ENCODE results near the gene LHCGR.
"Not testable (repeated sequence)": the region's sequence is repeated elsewhere in the genome, so short reads cannot be mapped to it uniquely, and the experiment has no call there.

The LHCGR gene

GRCh38 chr2:48749291-48750127 lies 6.0 kb downstream of the LHCGR start:
- no peaks in the 10 kb centered on the region for H3K9me3 ChIP-seq (ENCODE audit: control insufficient read depth, low read length)
- no peaks in the 10 kb centered on the region for H3K4me1 ChIP-seq (ENCODE audit: control insufficient read depth, insufficient read depth, low read length, poor library complexity, severe bottlenecking)
- DNase-seq = no peak
- H3K36me3 ChIP-seq (ENCODE audit: control insufficient read depth, insufficient read depth, low read length) = no peaks in the 10 kb centered on the region
- H3K27me3 ChIP-seq (replicated peaks; ENCODE audit: control insufficient read depth, insufficient read depth, low read length, poor library complexity, severe bottlenecking) = no peaks in the 10 kb centered on the region
- H3K27ac ChIP-seq (ENCODE audit: insufficient read depth, low read length, poor library complexity, severe bottlenecking) = no peak overlapping the region
- no peak overlapping the region for H3K4me3 ChIP-seq (ENCODE audit: insufficient read depth, low read depth, low read length, poor library complexity, severe bottlenecking)

- no peaks in the 10 kb centered on the region for H3K36me3 ChIP-seq (ENCODE audit: control insufficient read depth, insufficient read depth, low read length)
- no peaks in the 10 kb centered on the region for H3K9me3 ChIP-seq (ENCODE audit: control insufficient read depth, low read length)
- no peak for DNase-seq
- no peak overlapping the region for H3K4me3 ChIP-seq (ENCODE audit: insufficient read depth, low read depth, low read length, poor library complexity, severe bottlenecking)
- no peaks in the 10 kb centered on the region for H3K4me1 ChIP-seq (ENCODE audit: control insufficient read depth, insufficient read depth, low read length, poor library complexity, severe bottlenecking)
- H3K27me3 ChIP-seq (replicated peaks; ENCODE audit: control insufficient read depth, insufficient read depth, low read length, poor library complexity, severe bottlenecking) = no peaks in the 10 kb centered on the region
- H3K27ac ChIP-seq (ENCODE audit: insufficient read depth, low read length, poor library complexity, severe bottlenecking) = no peak overlapping the region
These were observed 8.2 kb downstream of the LHCGR start for GRCh38 chr2:48747319-48747718.

DNA sequence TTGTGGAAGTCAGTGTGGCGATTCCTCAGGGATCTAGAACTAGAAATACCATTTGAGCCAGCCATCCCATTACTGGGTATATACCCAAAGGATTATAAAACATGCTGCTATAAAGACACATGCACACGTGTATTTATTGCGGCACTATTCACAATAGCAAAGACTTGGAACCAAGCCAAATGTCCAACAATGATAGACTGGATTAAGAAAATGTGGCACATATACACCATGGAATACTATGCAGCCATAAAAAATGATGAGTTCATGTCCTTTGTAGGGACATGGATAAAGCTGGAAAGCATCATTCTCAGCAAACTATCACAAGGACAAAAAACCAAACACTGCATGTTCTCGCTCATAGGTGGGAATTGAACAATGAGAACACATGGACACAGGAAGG lies 16.3 kb downstream of the LHCGR start:
- not testable (repeated sequence) for H3K4me3 ChIP-seq (ENCODE audit: insufficient read depth, low read depth, low read length, poor library complexity, severe bottlenecking); H3K36me3 ChIP-seq (ENCODE audit: control insufficient read depth, insufficient read depth, low read length); H3K27ac ChIP-seq (ENCODE audit: insufficient read depth, low read length, poor library complexity, severe bottlenecking); DNase-seq; H3K9me3 ChIP-seq (ENCODE audit: control insufficient read depth, low read length); H3K4me1 ChIP-seq (ENCODE audit: control insufficient read depth, insufficient read depth, low read length, poor library complexity, severe bottlenecking); H3K27me3 ChIP-seq (replicated peaks; ENCODE audit: control insufficient read depth, insufficient read depth, low read length, poor library complexity, severe bottlenecking)

DNA sequence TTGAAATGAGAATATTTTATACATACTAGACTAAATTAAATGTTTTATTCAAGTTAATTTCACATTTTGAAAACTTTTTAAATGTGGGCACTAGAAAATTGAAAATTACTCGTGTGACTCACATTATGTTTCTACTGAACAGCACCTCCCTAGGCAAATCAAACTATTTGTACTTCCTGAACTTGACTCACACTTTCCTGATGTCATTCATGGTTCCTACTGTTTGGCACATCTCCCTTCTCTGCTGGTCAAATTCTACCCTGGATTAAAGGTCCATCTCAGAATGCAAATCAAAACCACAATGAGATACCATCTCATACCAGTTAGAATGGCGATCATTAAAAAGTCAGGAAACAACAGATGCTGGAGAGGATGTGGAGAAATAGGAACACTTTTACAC lies 16.7 kb downstream of the LHCGR start:
- Histone ChIP-seq H3K27me3 (replicated peaks; ENCODE audit: control insufficient read depth, insufficient read depth, low read length, poor library complexity, severe bottlenecking) (no peaks in the 10 kb centered on the region), H3K4me3 (ENCODE audit: insufficient read depth, low read depth, low read length, poor library complexity, severe bottlenecking) (no peak overlapping the region), H3K9me3 (ENCODE audit: control insufficient read depth, low read length) (no peaks in the 10 kb centered on the region), H3K4me1 (ENCODE audit: control insufficient read depth, insufficient read depth, low read length, poor library complexity, severe bottlenecking) (no peaks in the 10 kb centered on the region), H3K27ac (ENCODE audit: insufficient read depth, low read length, poor library complexity, severe bottlenecking) (no peak overlapping the region), H3K36me3 (ENCODE audit: control insufficient read depth, insufficient read depth, low read length) (no peaks in the 10 kb centered on the region)
- DNase-seq = no peak

GRCh38 chr2:48736251-48736650 lies 19.3 kb downstream of the LHCGR start:
- H3K4me1 ChIP-seq (ENCODE audit: control insufficient read depth, insufficient read depth, low read length, poor library complexity, severe bottlenecking) = no peaks in the 10 kb centered on the region
- no peak overlapping the region for H3K4me3 ChIP-seq (ENCODE audit: insufficient read depth, low read depth, low read length, poor library complexity, severe bottlenecking)
- H3K27ac ChIP-seq (ENCODE audit: insufficient read depth, low read length, poor library complexity, severe bottlenecking) = no peak overlapping the region
- no peaks in the 10 kb centered on the region for H3K36me3 ChIP-seq (ENCODE audit: control insufficient read depth, insufficient read depth, low read length)
- no peaks in the 10 kb centered on the region for H3K9me3 ChIP-seq (ENCODE audit: control insufficient read depth, low read length)
- H3K27me3 ChIP-seq (replicated peaks; ENCODE audit: control insufficient read depth, insufficient read depth, low read length, poor library complexity, severe bottlenecking) = no peaks in the 10 kb centered on the region
- no peak for DNase-seq

DNA sequence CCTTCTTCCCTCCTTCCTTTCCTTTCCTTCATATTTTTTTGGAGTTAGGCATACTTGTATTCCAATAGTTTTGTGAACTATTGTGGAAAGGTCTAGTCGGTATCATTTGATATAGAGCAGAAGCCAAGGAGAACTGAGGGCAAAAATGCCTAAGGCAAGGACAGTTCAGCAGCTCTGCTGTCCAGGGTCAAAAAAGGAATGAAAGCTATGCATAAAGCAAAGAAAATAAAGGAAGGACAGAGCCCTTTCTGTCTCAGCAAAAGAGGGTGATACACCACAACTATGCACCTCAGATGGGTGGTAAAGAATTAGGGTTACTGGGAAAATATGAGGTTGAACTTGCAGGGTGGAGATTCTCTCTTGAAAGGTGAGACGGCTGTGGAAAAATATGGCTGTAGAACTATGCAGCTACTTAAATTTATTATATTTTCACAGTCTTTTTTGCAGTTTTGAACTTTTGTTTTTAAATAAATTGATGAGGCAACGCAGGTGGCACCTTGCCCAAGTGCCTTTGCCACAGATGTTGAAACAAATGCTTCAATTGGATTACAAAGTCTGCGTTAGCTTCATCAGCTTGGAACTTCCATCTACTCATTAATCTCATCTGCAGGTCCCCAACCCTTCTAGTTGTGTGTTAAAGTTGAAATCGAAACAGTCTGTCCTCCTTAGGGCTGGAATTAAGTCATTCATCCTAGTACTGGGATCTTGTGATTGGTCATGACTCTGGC lies 20.8 kb downstream of the LHCGR start:
- no peaks in the 10 kb centered on the region for H3K9me3 ChIP-seq (ENCODE audit: control insufficient read depth, low read length)
- H3K4me3 ChIP-seq (ENCODE audit: insufficient read depth, low read depth, low read length, poor library complexity, severe bottlenecking) = no peak overlapping the region
- DNase-seq = no peak
- H3K27ac ChIP-seq (ENCODE audit: insufficient read depth, low read length, poor library complexity, severe bottlenecking) = no peak overlapping the region
- H3K4me1 ChIP-seq (ENCODE audit: control insufficient read depth, insufficient read depth, low read length, poor library complexity, severe bottlenecking) = no peaks in the 10 kb centered on the region
- no peaks in the 10 kb centered on the region for H3K27me3 ChIP-seq (replicated peaks; ENCODE audit: control insufficient read depth, insufficient read depth, low read length, poor library complexity, severe bottlenecking)
- H3K36me3 ChIP-seq (ENCODE audit: control insufficient read depth, insufficient read depth, low read length) = no peaks in the 10 kb centered on the region

DNA sequence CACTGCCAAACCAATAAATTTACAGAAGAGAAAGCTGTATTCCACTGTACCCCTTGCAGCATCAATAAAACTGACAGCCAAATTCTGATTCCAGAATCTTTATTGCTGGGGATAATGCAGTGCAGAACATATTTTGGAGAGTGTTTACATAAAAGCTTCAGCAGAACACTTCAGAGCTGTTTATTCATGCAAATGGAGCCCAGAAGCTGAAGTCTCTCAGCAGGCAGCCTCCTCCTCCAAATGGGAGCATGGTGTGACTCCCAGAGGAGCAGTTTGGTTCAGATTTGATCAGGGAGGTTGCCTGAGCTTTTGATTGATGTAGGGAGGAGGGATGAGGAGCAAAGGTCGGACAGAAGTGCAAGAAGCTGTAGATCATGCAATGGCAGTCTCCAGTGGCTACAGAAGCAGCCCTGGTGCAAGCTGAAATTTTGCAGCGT lies 22.4 kb downstream of the LHCGR start:
- Histone ChIP-seq H3K27me3 (replicated peaks; ENCODE audit: control insufficient read depth, insufficient read depth, low read length, poor library complexity, severe bottlenecking) (no peaks in the 10 kb centered on the region), H3K27ac (ENCODE audit: insufficient read depth, low read length, poor library complexity, severe bottlenecking) (no peak overlapping the region), H3K4me1 (ENCODE audit: control insufficient read depth, insufficient read depth, low read length, poor library complexity, severe bottlenecking) (no peaks in the 10 kb centered on the region), H3K36me3 (ENCODE audit: control insufficient read depth, insufficient read depth, low read length) (no peaks in the 10 kb centered on the region), H3K9me3 (ENCODE audit: control insufficient read depth, low read length) (no peaks in the 10 kb centered on the region), H3K4me3 (ENCODE audit: insufficient read depth, low read depth, low read length, poor library complexity, severe bottlenecking) (no peak overlapping the region)
- no peak for DNase-seq

DNA sequence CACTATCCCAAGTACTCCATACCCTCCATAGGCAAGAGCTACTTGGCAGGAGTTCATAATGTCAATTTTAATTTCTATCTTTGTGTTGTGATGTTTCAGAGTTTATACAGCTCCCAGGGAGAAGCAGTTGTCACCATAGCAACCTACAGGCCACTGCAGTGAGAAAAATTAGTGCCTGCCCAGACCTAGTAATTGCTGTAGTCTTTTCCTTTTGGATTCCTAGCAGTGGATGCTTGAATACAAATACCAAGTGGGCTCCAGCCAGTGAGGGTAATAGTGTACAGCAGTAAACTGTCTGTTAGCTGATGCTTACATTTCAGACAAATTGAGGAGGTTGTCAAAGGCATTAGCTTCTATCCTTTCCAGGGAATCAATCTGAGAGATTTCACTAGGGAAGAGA lies 26.7 kb downstream of the LHCGR start:
- H3K4me3 ChIP-seq (ENCODE audit: insufficient read depth, low read depth, low read length, poor library complexity, severe bottlenecking) = no peak overlapping the region
- no peaks in the 10 kb centered on the region for H3K9me3 ChIP-seq (ENCODE audit: control insufficient read depth, low read length)
- H3K36me3 ChIP-seq (ENCODE audit: control insufficient read depth, insufficient read depth, low read length) = no peaks in the 10 kb centered on the region
- no peaks in the 10 kb centered on the region for H3K27me3 ChIP-seq (replicated peaks; ENCODE audit: control insufficient read depth, insufficient read depth, low read length, poor library complexity, severe bottlenecking)
- no peak overlapping the region for H3K27ac ChIP-seq (ENCODE audit: insufficient read depth, low read length, poor library complexity, severe bottlenecking)
- DNase-seq = no peak
- H3K4me1 ChIP-seq (ENCODE audit: control insufficient read depth, insufficient read depth, low read length, poor library complexity, severe bottlenecking) = no peaks in the 10 kb centered on the region

- Histone ChIP-seq H3K4me3 (ENCODE audit: insufficient read depth, low read depth, low read length, poor library complexity, severe bottlenecking) (no peak overlapping the region), H3K4me1 (ENCODE audit: control insufficient read depth, insufficient read depth, low read length, poor library complexity, severe bottlenecking) (no peaks in the 10 kb centered on the region), H3K27ac (ENCODE audit: insufficient read depth, low read length, poor library complexity, severe bottlenecking) (no peak overlapping the region), H3K27me3 (replicated peaks; ENCODE audit: control insufficient read depth, insufficient read depth, low read length, poor library complexity, severe bottlenecking) (no peaks in the 10 kb centered on the region), H3K36me3 (ENCODE audit: control insufficient read depth, insufficient read depth, low read length) (no peaks in the 10 kb centered on the region), H3K9me3 (ENCODE audit: control insufficient read depth, low read length) (no peaks in the 10 kb centered on the region)
- no peak for DNase-seq
These were observed 27.2 kb downstream of the LHCGR start for GRCh38 chr2:48728295-48728694.

DNA sequence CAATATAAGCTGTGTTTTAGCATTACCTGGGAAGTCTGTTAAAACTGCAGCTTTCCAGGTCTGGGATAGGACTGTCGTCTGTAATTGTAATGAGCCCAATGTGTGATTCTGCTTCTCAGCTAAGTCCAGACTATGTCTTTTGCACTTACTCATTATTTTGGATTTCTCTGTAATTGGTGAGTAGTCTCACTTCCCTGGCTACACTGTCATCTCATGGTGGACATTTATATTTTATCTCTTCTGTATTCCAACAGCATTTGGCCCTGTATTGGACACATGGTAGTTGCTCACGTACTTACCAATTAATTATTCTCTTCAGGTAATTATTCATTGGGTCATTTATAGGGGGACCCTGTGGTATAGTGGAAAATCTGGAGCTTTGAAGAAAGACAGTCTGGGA lies 28.0 kb downstream of the LHCGR start:
- Histone ChIP-seq H3K27me3 (replicated peaks; ENCODE audit: control insufficient read depth, insufficient read depth, low read length, poor library complexity, severe bottlenecking) (no peaks in the 10 kb centered on the region), H3K4me1 (ENCODE audit: control insufficient read depth, insufficient read depth, low read length, poor library complexity, severe bottlenecking) (no peaks in the 10 kb centered on the region), H3K4me3 (ENCODE audit: insufficient read depth, low read depth, low read length, poor library complexity, severe bottlenecking) (no peak overlapping the region), H3K27ac (ENCODE audit: insufficient read depth, low read length, poor library complexity, severe bottlenecking) (no peak overlapping the region), H3K36me3 (ENCODE audit: control insufficient read depth, insufficient read depth, low read length) (no peaks in the 10 kb centered on the region), H3K9me3 (ENCODE audit: control insufficient read depth, low read length) (no peaks in the 10 kb centered on the region)
- DNase-seq = no peak

Measured in effector memory CD4-positive, alpha-beta T cell (primary cell).